NCI-H774 (cell line): ENCODE data around the gene TEX22.

ENCODE experiments used
- DNase-seq: peaks from one replicate; lab custom pipeline; 2025; lab: John Stamatoyannopoulos, UW

Gene TEX22

DNA sequence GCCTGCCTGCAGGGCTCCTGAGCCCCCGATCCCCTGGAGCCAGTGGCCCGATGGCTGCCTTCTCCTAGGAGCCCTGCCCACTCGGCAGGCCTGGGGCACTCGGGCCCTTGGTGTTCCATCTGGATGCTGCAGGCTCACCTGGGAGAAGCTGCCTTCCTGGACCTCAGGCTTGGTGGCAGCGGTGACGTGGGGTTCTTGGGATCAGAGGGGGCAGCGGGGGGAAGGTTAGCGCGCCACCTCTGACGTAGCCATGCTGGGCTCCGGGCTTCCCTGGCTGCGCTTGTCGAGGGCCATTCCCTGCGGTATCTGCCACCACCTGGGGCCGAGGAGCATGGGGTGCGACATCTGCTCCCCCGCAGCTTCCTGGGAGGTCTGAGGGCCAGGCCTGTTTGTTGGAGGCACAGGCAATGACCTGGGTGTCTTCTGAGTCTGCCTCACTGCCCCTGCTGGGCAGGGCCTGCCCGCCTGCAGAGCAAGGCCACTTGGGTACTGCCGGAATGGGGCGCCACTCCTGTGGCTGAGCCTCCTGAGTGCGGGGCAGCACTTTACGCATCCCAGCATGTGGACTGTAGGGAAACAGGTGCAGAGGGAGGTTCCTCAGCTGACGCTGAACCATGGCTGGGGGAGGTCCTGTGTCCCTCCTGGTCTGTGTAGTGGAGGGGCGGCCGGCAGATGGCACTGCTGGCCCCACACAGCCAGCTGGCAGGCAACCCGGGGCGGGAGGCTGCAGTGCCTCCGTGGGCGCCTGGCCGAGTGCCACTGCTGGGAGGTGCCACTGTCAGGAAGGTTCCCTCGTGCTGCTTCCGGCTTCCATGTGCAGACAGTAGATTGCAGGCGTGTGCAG, 41.6 kb downstream of the TEX22 start:
- DNase-seq: no peak

DNA sequence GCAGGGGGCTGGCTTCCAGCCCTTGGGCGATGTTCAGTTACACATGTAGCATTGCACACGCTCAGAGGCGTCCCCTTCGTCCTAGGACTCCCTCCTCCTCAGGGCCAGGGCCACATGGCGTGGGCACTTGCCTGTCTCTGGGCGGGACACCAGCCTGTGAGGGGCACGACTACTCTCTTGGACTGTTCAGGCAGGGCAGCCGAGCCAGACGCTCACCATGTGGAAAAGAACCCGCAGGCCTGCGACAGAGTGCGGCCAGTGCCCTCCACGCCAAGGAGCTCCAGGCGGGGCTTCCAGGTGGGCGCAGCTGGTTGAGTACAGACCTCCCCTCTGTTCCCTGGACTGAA, 42.2 kb downstream of the TEX22 start:
- DNase-seq: no peak

DNA sequence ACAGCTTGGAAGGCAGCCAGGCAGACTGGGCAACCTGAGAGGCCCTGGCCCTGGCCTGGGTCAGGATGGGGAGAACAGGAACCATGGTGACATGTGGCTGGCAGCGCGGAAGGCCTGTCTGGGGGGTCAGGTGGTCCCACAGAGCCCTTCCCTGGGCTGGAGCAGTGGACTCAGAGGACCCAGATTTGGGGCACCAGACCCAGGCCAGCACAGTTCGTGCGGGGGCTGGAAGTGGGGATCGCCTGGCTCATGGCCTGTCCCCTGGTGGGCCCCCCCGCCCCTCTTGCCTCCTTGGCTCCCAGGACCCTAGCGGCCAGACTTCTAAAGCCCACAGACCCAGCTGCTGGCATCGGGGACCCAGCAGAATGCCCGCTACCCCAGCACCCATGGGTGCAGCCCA, 42.7 kb downstream of the TEX22 start:
- DNase-seq: no peak

DNA sequence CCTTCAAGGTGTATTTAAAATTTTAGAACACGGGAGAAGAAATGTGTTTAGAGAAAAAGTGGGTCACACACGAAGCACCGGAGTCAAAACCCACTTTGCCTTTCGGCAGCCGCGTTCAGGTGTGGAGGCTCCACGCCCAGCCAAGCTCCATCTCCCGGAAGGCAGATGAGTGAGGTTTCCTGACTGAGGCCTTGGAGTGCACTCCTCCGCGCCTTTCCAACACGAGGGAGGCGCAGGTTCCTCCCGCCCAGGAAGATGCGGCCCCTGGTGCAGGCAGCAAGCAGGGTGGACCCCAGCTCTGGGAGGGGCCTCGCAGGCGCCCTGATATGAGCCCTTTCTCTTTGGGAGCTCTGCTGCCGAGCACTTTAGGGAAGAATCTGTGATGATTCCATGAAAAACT, 43.8 kb downstream of the TEX22 start:
- DNase-seq: no peak

DNA sequence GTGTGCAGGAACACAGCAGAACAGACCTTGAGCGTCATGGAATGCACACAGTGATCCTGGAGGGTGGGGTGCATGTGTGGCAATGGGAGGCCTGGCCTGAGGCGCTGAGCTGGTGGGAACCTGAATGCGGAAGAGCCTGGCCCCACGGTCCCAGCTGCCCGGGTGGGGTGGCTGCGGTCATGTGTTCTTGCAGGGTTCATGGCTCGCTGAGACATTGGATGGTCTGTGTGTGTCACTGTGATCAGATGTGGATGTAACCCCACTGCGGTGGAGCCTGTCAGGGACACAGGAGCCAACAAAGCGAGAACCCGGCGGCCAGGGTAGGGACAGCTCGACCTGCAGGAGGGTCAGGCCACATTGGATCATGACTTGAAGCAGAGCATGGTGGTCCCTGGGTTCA, 44.5 kb downstream of the TEX22 start:
- DNase-seq: no peak

DNA sequence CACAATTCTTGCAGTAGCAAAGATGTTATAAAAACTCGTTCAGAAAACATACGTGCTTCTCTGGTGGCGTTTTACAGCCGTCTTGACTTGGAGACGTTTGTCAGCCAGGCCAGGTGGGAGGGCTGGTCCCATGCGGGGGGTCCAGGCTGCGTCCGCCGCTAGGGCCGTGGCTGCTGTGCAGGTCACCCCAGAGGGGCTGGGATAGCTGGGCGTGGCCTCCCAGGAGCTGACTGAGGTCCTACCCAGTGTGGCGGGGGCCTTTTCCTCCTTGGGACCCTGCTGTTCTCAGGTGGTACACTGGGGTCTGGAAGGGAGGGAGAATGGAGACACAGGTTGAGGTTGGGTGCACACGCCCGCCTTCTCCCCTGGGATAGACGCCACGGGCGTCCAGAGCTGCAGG, 46.5 kb downstream of the TEX22 start:
- no peak for DNase-seq

DNA sequence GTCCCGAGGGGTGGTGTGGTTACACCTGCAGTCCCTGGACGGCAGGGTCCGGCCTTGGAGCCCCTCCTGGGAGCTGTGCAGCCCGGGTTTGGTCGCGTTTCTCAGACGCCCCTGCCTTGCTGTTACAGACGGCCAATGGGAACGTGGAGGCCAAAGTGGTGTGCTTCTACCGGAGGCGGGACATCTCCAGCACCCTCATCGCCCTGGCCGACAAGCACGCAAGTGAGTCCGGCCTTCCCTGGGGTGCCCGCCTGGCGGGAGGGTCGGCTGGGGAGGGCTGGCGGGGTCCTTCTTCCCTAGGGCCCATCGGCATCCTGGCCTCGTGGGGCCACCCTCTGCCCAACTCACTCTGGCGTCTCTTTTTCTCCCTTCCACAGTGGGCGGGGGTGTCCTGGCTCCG, 47.0 kb downstream of the TEX22 start:
- no peak for DNase-seq

DNA sequence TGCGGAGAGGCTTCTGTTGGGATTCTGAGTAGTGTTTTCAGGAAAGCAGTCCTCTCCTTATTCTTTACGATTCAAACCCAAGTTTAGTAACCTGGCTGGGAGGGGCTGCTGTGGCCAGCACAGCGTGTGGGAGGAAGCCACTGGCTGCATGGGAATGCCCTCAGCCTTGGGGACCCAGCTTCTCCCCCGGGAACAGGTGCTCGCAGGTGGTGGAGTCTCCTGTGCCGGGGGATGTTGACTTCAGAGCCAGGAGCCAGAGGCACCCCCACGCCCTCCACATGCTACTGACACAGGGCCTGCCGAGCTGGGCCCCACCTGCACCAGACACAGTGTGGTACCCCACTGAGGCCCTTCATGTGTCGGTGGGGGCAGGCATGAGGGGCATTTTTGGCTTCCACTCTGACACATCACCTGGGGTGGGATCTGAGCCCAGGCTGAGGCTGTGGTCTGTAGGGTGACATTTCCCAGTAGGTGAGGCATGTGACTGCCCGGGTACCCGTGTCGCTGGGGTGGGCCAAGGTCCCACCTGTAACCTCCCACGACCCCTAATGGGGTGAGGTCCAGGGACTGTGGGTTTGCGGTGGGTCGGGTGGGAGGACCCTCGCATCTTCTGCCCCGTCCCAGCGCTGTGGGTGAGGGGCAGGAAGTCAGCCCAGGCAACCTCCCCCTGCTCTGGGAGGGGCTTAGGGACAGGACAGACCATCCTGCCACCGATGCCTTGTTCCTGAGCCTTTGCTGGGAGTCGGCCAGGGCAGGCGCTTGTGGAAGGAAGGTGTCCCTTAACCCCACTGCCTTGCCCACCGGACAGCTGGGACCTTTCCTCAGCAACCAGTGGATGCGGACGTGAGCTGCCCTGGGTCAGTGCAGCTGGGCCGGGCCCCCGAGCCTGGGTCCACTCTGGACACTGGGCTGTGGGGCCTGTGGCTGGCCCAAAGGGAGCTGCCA, 47.8 kb downstream of the TEX22 start:
- DNase-seq: no peak

DNA sequence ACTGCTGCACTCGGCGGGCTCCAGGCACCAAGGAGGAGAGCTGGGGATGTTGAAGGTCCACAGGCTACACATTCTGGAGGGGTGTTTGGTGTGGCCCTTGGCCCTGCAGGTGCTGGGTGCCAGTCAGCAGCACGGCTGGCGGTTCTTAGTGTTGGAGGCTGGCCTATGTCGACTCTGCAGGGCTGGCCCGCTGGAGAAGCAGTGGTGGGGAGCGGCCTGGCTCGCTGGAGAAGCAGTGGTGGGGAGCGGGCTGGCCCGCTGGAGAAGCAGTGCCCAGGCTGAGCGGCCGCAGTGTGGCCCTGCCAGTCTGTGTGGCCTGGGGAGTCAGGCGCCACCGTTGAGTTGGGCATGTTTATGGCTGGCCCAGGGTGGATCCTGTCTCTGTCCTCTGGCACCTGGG, 48.6 kb downstream of the TEX22 start:
- DNase-seq: no peak

DNA sequence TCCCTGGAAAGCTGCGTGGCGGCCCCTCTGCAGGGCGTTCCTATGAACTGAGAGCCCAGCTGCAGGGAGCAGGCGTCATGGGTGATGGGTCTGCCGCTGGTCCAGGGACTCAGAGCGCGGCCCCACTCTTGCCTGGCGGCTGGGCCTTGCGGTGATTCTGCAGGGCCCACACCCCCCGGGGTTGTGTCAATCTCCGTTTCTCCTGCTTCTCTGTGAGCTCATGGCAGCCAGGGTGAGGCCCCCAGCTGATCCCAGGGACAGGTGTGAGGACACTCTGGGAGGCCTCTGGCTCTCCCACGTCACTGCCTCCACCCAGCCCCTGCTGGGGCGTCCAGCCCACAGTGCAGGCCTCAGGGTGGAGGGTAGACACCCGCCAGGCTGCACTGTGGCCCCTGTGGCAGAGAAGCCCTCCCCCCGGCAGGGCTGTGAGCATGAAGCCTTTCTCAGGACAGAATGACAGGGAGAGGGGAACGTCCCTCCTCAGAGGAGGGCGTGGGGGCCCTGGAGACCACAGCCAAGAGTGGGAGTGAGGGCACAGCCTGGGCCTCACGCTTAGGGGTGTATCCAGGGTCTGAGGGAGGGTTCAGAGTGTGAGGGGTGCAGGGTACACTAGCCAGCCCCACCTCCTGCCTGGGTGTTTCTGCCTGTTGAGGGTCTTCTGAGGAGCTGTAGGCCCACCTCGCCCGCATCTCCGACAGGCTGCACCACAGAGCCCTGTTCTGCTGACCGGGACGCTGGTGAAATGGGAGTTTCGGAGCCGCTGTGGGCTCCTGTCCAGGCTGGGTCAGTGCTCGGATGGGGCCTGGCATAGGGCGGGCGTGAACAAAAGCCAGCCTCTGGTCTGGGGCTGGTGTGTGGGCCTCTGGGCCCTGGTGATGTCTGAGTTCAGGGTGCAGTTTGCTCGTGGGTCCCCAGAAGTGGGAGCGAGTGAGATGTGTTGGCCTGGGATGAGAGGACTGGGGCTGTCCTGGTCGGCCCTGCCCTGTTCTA, 49.6 kb downstream of the TEX22 start:
- no peak for DNase-seq

DNA sequence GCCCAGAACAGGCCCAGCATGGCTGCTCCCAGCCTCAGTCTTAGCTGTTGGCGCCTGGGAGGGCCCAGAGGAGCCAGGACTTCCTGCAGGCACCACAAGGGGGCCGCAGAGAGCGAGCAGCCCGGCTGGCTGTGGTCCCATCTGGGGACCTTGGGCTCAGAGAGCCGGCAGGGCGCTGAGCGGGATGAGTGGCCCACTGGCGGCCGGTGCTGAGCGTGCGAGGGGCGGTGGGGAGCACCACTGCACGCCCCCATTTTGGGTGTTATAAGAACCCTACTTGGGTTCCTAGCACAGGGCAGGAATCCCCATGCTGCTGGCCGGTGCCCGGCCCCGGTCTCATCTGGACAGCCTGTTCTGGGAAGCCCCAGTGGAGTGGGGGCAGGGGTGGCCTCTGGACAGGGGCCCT, 50.4 kb downstream of the TEX22 start:
- no peak for DNase-seq

DNA sequence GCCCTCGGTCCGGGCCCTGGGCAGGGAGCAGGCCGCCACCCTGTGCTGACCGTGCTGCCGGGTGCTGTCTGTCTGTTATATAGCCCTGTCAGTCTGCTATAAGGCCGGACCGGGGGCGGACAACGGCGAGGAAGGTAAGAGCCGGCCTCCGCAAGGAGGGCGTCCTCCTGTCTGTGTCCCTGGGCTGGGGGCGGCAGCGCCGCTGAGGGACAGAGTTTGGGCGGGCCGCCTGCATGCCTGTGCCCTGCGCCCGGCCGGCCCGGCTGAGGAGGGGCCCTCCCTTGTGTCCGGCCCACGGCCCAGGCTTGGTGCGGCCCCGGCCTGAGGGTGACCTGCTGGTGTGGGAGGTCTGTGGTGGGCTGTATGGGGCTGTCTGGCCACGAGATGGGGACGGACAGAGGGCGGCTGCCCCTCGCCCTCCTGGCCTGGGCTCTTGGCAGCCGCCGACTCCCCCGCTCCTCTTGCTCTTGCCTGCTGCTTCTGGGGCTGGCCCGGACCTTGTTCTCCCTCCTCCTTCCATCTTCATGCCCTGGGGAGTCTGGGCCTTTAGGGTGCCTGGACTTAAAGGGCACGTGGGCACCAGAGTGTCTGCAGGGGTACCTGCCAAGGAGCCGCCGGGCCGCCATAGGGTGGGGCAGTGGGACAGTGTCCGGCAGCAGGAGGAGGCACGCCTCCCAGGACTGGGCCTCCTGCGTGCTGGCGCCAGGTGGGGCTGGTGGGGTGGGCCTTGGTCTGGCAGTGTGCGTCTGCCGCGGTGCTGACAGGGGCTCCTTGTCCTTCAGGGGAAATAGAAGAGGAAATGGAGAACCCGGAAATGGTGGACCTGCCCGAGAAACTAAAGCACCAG, 51.2 kb downstream of the TEX22 start:
- no peak for DNase-seq

DNA sequence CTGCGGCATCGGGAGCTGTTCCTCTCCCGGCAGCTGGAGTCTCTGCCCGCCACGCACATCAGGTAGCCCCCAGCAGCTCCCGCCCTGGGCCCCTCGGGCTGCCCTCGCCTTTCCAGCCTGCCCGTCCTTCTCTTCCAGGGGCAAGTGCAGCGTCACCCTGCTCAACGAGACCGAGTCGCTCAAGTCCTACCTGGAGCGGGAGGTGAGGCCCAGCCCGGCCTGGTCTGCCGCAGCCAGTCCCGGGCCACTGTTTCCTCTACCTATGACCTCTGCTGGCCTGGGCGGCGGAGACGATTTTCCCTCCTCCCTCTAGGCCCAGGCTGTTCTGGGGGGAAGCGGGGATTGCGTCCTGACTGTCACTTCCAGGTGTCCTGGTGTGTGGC, 51.8 kb downstream of the TEX22 start:
- no peak for DNase-seq

DNA sequence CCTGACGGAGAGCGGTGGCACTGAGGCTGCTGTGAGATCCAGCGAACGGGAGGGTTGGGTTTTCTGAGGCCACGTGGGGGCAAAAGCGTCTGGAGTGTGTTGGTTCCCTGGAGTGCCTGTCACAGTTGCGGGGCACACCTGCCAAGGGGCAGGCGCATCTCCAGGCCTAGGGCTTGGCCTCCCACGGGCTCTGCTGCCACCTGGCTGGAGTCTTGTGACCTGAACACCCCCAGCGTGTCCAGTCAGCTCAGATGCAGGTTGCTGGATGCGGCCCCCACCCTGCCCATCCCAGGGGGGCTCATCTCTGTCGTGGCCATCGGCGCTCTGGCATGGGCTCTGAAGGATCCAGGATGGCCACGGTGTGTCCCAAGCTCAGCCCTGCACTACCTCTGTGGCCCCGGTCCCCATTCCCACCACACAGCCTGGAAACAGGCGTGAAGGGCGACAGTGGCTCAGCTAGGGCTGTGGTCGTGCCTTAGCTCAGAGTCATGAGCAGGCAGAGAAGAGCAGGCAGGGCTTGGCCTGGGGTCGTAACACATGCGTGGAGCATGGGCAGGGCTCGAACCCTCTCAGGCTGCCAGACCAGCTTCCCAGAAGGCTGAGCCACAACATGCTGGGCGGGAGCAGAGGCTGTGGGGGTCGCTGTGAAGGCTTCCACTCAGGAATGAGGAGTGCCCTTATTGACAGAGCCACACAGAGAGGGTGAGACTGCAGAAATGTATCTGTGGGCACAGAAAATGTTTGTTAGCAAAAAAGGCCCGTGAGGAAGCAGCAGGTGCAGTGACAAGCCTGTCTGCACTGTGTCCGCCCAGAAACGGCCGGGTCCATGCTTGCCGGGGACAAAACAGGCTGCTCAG, 52.8 kb downstream of the TEX22 start:
- no peak for DNase-seq

DNA sequence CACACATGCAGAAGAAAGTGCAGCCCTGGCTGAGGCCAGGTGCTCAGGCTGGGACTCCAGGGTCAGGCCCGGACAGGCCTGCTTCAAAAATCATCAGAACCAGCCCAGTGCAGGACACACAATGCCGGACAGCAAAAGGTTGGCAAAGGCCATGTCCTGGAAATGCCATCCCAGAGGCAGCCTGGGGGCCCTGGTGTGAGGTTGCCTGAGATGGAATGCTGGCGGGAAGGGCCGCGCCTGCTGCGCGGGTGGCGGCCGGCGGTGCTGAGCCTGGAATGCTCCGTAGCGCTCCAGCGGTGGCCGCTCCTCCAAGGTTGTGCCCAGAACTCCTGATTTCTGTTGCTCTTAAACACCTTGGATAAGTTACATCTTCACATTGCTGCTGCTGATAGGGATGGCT, 54.6 kb downstream of the TEX22 start:
- no peak for DNase-seq

DNA sequence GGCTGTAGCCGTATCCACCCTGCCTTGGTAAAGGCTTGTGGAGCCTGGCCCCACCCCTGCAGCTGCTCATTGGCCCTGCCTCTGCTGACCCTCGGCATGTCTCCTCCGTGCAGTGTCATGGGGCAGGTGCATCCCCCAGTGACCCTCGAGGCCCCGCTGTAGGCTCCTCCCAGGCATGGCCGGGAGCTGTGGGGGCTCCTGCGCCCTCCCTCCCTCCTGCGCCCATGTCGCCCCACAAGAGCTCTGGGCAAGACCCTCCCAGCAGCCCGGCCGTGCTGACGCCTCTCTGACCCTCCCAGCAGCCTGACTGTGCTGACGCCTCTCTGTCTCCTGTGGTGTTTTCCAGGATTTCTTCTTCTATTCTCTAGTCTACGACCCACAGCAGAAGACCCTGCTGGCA, 55.5 kb downstream of the TEX22 start:
- no peak for DNase-seq

DNA sequence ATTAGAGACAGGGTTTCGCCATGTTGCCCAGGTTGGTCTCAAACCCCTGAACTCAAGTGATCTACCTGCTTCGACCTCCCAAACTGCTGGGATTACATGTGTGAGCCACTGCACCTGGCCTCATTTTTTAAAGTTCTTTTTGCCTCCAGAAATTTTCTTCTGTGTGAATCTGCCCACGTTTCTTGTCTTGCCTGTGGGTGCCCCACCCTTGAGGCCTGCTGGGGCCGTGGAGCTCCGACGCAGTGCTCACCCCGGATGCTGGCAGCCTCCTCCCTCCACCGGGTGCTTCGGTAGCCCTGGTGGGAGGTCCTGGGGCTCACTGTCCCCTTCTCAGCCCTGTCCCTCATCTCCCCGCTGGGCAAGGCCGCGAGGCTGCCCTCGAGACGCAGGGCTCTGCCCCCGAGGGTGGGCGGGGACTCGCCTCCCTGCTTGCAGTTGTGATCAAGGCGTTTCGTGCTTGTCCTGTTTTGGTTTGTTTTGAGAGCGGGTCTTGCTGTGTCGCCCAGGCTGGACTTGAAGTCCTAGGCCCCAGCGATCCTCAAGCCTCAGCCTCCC, 56.8 kb downstream of the TEX22 start:
- DNase-seq: no peak

DNA sequence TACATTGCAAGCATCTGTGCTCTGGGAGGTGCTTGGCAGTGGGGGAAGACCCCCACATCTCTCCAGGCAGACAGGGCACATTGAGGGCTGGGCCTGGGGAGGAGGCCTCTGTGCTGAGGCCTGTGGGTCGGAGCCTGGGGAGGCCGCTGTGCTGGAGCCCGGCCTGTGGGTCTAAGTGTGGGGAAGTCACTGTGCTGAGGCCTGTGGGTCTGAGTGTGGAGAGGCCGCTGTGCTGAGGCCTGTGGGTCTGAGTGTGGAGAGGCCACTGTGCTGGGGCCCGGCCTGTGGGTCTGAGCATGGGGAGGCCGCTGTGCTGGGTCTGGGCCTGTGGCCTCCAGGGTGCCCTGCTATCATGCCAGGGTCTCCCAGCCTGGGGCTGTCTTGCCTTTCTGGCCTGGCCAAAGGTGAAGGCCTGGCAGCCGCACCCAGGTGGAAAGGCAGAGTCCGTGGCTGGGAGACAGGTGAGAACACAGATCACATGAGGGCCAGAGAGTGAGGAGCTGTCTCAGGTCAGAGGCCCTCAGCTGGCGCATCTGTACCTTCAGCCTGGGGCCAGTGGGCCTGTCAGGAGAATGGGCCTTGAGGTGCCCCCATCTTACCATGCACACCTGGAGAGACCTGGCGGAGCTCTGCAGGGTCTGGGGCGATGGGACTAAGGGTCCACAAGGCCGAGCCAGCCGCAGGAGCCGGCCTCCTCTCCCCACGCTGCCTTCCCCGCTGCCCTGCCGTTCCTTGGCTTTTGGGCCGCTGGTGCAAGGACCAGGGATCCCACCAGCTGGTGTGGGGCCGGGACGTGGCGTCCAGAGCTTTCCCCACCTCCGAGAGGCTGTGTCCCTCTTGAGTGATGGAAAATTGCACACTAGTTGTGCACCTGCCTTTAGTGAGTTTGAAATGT, 57.7 kb downstream of the TEX22 start:
- no peak for DNase-seq
